Measurements from ENCODE around the gene CDS2.

DNA sequence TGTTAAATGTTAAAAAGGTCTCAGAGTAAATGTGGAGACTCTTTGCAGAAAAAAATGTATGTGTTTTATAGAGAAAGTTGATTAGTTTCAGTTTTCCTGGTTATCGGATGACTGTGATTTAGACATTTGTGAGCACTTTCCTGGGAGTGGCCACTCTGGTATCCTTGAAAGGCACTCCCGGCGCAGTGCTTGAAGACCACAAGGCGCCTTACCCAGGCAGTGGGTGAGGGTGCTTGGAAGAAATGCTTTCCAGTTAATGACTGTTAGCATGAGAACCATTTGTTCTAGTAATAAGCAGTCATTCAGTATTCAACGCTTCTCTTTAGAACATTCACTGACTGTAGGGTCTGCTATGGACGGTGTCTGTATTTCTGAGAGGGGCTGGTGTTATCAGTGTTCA, 7.2 kb downstream of the CDS2 start:
- TF ChIP-seq TEAD4 (CRISPR knock-in tag; IDR thresholded peaks at IDR 0.05) (no peak), ZNF121 (CRISPR knock-in tag; IDR thresholded peaks at IDR 0.05) (no peak), GRHL2 (CRISPR knock-in tag; IDR thresholded peaks at IDR 0.05; ENCODE audit: insufficient replicate concordance, severe bottlenecking) (no peak), ZNF138 (CRISPR knock-in tag; conservative IDR thresholded peaks at IDR 0.05) (no peak), ATF3 (CRISPR knock-in tag; conservative IDR thresholded peaks at IDR 0.05) (no peak)
- TF ChIP-seq, protein P1, sequence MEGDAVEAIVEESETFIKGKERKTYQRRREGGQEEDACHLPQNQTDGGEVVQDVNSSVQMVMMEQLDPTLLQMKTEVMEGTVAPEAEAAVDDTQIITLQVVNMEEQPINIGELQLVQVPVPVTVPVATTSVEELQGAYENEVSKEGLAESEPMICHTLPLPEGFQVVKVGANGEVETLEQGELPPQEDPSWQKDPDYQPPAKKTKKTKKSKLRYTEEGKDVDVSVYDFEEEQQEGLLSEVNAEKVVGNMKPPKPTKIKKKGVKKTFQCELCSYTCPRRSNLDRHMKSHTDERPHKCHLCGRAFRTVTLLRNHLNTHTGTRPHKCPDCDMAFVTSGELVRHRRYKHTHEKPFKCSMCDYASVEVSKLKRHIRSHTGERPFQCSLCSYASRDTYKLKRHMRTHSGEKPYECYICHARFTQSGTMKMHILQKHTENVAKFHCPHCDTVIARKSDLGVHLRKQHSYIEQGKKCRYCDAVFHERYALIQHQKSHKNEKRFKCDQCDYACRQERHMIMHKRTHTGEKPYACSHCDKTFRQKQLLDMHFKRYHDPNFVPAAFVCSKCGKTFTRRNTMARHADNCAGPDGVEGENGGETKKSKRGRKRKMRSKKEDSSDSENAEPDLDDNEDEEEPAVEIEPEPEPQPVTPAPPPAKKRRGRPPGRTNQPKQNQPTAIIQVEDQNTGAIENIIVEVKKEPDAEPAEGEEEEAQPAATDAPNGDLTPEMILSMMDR (IDR thresholded peaks at IDR 0.05), result no peak
- TF ChIP-seq, protein P2, sequence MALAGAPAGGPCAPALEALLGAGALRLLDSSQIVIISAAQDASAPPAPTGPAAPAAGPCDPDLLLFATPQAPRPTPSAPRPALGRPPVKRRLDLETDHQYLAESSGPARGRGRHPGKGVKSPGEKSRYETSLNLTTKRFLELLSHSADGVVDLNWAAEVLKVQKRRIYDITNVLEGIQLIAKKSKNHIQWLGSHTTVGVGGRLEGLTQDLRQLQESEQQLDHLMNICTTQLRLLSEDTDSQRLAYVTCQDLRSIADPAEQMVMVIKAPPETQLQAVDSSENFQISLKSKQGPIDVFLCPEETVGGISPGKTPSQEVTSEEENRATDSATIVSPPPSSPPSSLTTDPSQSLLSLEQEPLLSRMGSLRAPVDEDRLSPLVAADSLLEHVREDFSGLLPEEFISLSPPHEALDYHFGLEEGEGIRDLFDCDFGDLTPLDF (CRISPR knock-in tag; IDR thresholded peaks at IDR 0.05), result no peak
- TF ChIP-seq, protein P3, sequence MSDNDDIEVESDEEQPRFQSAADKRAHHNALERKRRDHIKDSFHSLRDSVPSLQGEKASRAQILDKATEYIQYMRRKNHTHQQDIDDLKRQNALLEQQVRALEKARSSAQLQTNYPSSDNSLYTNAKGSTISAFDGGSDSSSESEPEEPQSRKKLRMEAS (CRISPR knock-in tag; IDR thresholded peaks at IDR 0.05), result no peak
- TF ChIP-seq, protein P4, sequence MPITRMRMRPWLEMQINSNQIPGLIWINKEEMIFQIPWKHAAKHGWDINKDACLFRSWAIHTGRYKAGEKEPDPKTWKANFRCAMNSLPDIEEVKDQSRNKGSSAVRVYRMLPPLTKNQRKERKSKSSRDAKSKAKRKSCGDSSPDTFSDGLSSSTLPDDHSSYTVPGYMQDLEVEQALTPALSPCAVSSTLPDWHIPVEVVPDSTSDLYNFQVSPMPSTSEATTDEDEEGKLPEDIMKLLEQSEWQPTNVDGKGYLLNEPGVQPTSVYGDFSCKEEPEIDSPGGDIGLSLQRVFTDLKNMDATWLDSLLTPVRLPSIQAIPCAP (CRISPR knock-in tag; IDR thresholded peaks at IDR 0.05), result no peak
